Measurements from ENCODE around the gene MCM7. TPM values are rescaled to one million over a fixed set of nuclear protein-coding genes. Genes with fewer than 3 reads are reported as not detected.

MCM7 gene
- total and polyA plus RNA-seq, 2 of the 13 experiments (the other 11 are each of a cell fraction or from before 2014, with no cell fraction given), result 84.5 to 214 TPM

- TF ChIP-seq, protein P1, sequence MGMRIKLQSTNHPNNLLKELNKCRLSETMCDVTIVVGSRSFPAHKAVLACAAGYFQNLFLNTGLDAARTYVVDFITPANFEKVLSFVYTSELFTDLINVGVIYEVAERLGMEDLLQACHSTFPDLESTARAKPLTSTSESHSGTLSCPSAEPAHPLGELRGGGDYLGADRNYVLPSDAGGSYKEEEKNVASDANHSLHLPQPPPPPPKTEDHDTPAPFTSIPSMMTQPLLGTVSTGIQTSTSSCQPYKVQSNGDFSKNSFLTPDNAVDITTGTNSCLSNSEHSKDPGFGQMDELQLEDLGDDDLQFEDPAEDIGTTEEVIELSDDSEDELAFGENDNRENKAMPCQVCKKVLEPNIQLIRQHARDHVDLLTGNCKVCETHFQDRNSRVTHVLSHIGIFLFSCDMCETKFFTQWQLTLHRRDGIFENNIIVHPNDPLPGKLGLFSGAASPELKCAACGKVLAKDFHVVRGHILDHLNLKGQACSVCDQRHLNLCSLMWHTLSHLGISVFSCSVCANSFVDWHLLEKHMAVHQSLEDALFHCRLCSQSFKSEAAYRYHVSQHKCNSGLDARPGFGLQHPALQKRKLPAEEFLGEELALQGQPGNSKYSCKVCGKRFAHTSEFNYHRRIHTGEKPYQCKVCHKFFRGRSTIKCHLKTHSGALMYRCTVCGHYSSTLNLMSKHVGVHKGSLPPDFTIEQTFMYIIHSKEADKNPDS (CRISPR knock-in tag; IDR thresholded peaks at IDR 0.05), result no peak
- TF ChIP-seq FOXK2 (IDR thresholded peaks at IDR 0.05) (peak; percentile 99), NFYC (CRISPR knock-in tag; IDR thresholded peaks at IDR 0.05) (peak; percentile 84), ZNF580 (CRISPR knock-in tag; IDR thresholded peaks at IDR 0.05; ENCODE audit: borderline replicate concordance, low read depth) (0 out of 2 replicates have a peak, but pooled peaks have one; percentile 59), GTF3A (CRISPR knock-in tag; conservative IDR thresholded peaks at IDR 0.05) (no peak), ADNP (CRISPR knock-in tag; IDR thresholded peaks at IDR 0.05) (no peak), ASH2L (IDR thresholded peaks at IDR 0.05; ENCODE audit: insufficient read length, low read depth, low read length) (peak; percentile 89), GATA4 (IDR thresholded peaks at IDR 0.05; ENCODE audit: borderline replicate concordance, low read depth) (no peak), PHF21A (CRISPR knock-in tag; IDR thresholded peaks at IDR 0.05) (peak; percentile 93), SOX13 (IDR thresholded peaks at IDR 0.05) (no peak; the same call in 1 of the 2 replicates), SOX13 (CRISPR knock-in tag; conservative IDR thresholded peaks at IDR 0.05 in 1 of 2, IDR thresholded peaks at IDR 0.05 in 1 of 2) (peak in 1 of 2 experiments; percentile 64; a peak in 2 of 4 replicates), ZBTB3 (CRISPR knock-in tag; IDR thresholded peaks at IDR 0.05; ENCODE audit: borderline replicate concordance, low read depth) (peak; percentile 30; the same call in 1 of the 2 replicates), RNF2 (conservative IDR thresholded peaks at IDR 0.05; ENCODE audit: low read depth) (peak; percentile 54; the same call in 1 of the 2 replicates), SIN3A (IDR thresholded peaks at IDR 0.05; ENCODE audit: borderline replicate concordance, low read depth, low read length) (peak; percentile 97), ZKSCAN1 (IDR thresholded peaks at IDR 0.05; ENCODE audit: low read length) (no peak), ARID4A (CRISPR knock-in tag; IDR thresholded peaks at IDR 0.05; ENCODE audit: borderline replicate concordance) (peak; percentile 96)
- TF ChIP-seq, protein P2, sequence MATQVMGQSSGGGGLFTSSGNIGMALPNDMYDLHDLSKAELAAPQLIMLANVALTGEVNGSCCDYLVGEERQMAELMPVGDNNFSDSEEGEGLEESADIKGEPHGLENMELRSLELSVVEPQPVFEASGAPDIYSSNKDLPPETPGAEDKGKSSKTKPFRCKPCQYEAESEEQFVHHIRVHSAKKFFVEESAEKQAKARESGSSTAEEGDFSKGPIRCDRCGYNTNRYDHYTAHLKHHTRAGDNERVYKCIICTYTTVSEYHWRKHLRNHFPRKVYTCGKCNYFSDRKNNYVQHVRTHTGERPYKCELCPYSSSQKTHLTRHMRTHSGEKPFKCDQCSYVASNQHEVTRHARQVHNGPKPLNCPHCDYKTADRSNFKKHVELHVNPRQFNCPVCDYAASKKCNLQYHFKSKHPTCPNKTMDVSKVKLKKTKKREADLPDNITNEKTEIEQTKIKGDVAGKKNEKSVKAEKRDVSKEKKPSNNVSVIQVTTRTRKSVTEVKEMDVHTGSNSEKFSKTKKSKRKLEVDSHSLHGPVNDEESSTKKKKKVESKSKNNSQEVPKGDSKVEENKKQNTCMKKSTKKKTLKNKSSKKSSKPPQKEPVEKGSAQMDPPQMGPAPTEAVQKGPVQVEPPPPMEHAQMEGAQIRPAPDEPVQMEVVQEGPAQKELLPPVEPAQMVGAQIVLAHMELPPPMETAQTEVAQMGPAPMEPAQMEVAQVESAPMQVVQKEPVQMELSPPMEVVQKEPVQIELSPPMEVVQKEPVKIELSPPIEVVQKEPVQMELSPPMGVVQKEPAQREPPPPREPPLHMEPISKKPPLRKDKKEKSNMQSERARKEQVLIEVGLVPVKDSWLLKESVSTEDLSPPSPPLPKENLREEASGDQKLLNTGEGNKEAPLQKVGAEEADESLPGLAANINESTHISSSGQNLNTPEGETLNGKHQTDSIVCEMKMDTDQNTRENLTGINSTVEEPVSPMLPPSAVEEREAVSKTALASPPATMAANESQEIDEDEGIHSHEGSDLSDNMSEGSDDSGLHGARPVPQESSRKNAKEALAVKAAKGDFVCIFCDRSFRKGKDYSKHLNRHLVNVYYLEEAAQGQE (IDR thresholded peaks at IDR 0.05; ENCODE audit: borderline replicate concordance in 1 of 2, low read depth in 1 of 2, low read length in 2 of 2), result no peak; a peak in 1 of 4 replicates
Observed at GRCh38 chr7:100100420-100101015, 679 bp downstream of the MCM7 start (continued).

Data from HepG2 (cell line).